Measurements from ENCODE around the gene MPPE1. TPM values are rescaled to one million over a fixed set of nuclear protein-coding genes. Genes with fewer than 3 reads are reported as not detected.

Gene MPPE1
- total and polyA plus RNA-seq, 2 donors, result 30.8 to 66.4 TPM

GRCh38 chr18:11842562-11842961 lies 65.6 kb downstream of the MPPE1 start:
- no peaks in the 10 kb centered on the region for H3K9me3 ChIP-seq (ENCODE audit: control insufficient read depth in 2 of 2, insufficient read depth in 1 of 2, low read length in 1 of 2)
- no peaks in the 10 kb centered on the region for H3K27me3 ChIP-seq (ENCODE audit: control insufficient read depth in 2 of 2, insufficient read depth in 1 of 2, low read length in 1 of 2)
- H3K4me1 ChIP-seq (ENCODE audit: control insufficient read depth in 2 of 2, insufficient read depth in 2 of 2, low read length in 2 of 2), result no peaks in the 10 kb centered on the region
- no peak overlapping the region for H3K27ac ChIP-seq (ENCODE audit: low read depth in 1 of 2, low read length in 1 of 2)
- H3K4me3 ChIP-seq (ENCODE audit: low read length in 2 of 2), result no peak overlapping the region
- no peaks in the 10 kb centered on the region for H3K36me3 ChIP-seq (ENCODE audit: control insufficient read depth in 2 of 2, insufficient read depth in 2 of 2, low read length in 1 of 2)
- DNase-seq (ENCODE audit: low read depth in 6 of 9, low spot score in 9 of 9), result no peak
- 95% methylated on average over 5 of the region's 5 CpGs for WGBS

- no peaks in the 10 kb centered on the region for H3K27me3 ChIP-seq (ENCODE audit: control insufficient read depth in 2 of 2, insufficient read depth in 1 of 2, low read length in 1 of 2)
- no peaks in the 10 kb centered on the region for H3K9me3 ChIP-seq (ENCODE audit: control insufficient read depth in 2 of 2, insufficient read depth in 1 of 2, low read length in 1 of 2)
- H3K4me1 ChIP-seq (ENCODE audit: control insufficient read depth in 2 of 2, insufficient read depth in 2 of 2, low read length in 2 of 2), result no peaks in the 10 kb centered on the region
- no peak for DNase-seq (ENCODE audit: low read depth in 6 of 9, low spot score in 9 of 9)
- H3K36me3 ChIP-seq (ENCODE audit: control insufficient read depth in 2 of 2, insufficient read depth in 2 of 2, low read length in 1 of 2), result no peaks in the 10 kb centered on the region
- no peak overlapping the region for H3K27ac ChIP-seq (ENCODE audit: low read depth in 1 of 2, low read length in 1 of 2)
- WGBS, result 76% methylated on average over 6 of the region's 6 CpGs
- H3K4me3 ChIP-seq (ENCODE audit: low read length in 2 of 2), result no peak overlapping the region
Measured at GRCh38 chr18:11840493-11840892, 67.6 kb downstream of the MPPE1 start.

- no peak for DNase-seq (ENCODE audit: low read depth in 6 of 9, low spot score in 9 of 9)
- H3K9me3 ChIP-seq (ENCODE audit: control insufficient read depth in 2 of 2, insufficient read depth in 1 of 2, low read length in 1 of 2), result no peaks in the 10 kb centered on the region
- WGBS, result 91% methylated on average over 6 of the region's 6 CpGs
- no peaks in the 10 kb centered on the region for H3K27me3 ChIP-seq (ENCODE audit: control insufficient read depth in 2 of 2, insufficient read depth in 1 of 2, low read length in 1 of 2)
- H3K4me1 ChIP-seq (ENCODE audit: control insufficient read depth in 2 of 2, insufficient read depth in 2 of 2, low read length in 2 of 2), result no peaks in the 10 kb centered on the region
- H3K27ac ChIP-seq (ENCODE audit: low read depth in 1 of 2, low read length in 1 of 2), result no peak overlapping the region
- H3K4me3 ChIP-seq (ENCODE audit: low read length in 2 of 2), result no peak overlapping the region
- H3K36me3 ChIP-seq (ENCODE audit: control insufficient read depth in 2 of 2, insufficient read depth in 2 of 2, low read length in 1 of 2), result no peaks in the 10 kb centered on the region
Measured at GRCh38 chr18:11839556-11839955, 68.6 kb downstream of the MPPE1 start.

GRCh38 chr18:11834772-11835171 lies 73.3 kb downstream of the MPPE1 start:
- H3K9me3 ChIP-seq (ENCODE audit: control insufficient read depth in 2 of 2, insufficient read depth in 1 of 2, low read length in 1 of 2), result no peaks in the 10 kb centered on the region
- no peak overlapping the region for H3K4me3 ChIP-seq (ENCODE audit: low read length in 2 of 2)
- no peaks in the 10 kb centered on the region for H3K4me1 ChIP-seq (ENCODE audit: control insufficient read depth in 2 of 2, insufficient read depth in 2 of 2, low read length in 2 of 2)
- WGBS, result 91% methylated on average over 5 of the region's 5 CpGs
- no peaks in the 10 kb centered on the region for H3K27me3 ChIP-seq (ENCODE audit: control insufficient read depth in 2 of 2, insufficient read depth in 1 of 2, low read length in 1 of 2)
- H3K27ac ChIP-seq (ENCODE audit: low read depth in 1 of 2, low read length in 1 of 2), result no peak overlapping the region
- no peaks in the 10 kb centered on the region for H3K36me3 ChIP-seq (ENCODE audit: control insufficient read depth in 2 of 2, insufficient read depth in 2 of 2, low read length in 1 of 2)
- DNase-seq (ENCODE audit: low read depth in 6 of 9, low spot score in 9 of 9), result no peak

Other genes with a start within 250 kb of the MPPE1 start
- gene GNAL, start 219.1 kb downstream of the MPPE1 start, total RNA-seq, result 1.7 TPM
- 7.5 TPM for gene GNAL, start 219.1 kb downstream of the MPPE1 start, polyA plus RNA-seq
- 38.0 TPM for gene CHMP1B, start 56.9 kb downstream of the MPPE1 start, total RNA-seq
- gene CHMP1B, start 56.9 kb downstream of the MPPE1 start, polyA plus RNA-seq, result 74.2 TPM
- gene IMPA2, start 73.2 kb upstream of the MPPE1 start, total RNA-seq, result 9.1 TPM
- gene IMPA2, start 73.2 kb upstream of the MPPE1 start, polyA plus RNA-seq, result 19.5 TPM
- not detected for gene ANKRD62, start 185.5 kb upstream of the MPPE1 start, total RNA-seq
- gene ANKRD62, start 185.5 kb upstream of the MPPE1 start, polyA plus RNA-seq, result not detected